GM21526 (cell line): ENCODE data around the gene SLC2A8.

Experiments used
- ATAC-seq: cut with Tn5 transposase; IDR thresholded peaks from one replicate; pipeline ENCODE4 v1.9.1; 2021; ENCODE audit warnings: moderate library complexity; ENCODE audit not compliant: unreplicated experiment, low FRiP score

The SLC2A8 gene

DNA sequence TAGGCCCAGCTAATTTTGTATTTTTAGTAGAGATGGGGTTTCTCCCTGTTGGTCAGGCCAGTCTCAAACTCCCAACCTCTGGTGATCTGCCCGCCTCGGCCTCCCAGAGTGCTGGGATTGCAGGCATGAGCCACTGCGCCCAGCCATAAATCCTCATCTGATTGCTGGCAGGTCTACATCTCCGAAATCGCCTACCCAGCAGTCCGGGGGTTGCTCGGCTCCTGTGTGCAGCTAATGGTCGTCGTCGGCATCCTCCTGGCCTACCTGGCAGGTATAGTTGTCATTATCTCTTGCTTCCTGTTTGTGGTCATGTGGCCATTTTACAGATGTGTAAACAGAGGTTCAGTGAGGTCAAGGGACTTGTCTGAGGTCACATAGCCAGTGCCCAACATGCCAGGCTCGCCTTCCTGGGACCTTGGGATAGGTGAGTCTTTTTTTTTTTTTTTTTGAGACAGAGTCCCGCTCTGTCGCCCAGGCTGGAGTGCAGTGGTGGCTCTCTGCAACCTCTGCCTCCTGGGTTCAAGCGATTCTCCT, 2.8 kb downstream of the SLC2A8 start:
- ATAC-seq = no peak

DNA sequence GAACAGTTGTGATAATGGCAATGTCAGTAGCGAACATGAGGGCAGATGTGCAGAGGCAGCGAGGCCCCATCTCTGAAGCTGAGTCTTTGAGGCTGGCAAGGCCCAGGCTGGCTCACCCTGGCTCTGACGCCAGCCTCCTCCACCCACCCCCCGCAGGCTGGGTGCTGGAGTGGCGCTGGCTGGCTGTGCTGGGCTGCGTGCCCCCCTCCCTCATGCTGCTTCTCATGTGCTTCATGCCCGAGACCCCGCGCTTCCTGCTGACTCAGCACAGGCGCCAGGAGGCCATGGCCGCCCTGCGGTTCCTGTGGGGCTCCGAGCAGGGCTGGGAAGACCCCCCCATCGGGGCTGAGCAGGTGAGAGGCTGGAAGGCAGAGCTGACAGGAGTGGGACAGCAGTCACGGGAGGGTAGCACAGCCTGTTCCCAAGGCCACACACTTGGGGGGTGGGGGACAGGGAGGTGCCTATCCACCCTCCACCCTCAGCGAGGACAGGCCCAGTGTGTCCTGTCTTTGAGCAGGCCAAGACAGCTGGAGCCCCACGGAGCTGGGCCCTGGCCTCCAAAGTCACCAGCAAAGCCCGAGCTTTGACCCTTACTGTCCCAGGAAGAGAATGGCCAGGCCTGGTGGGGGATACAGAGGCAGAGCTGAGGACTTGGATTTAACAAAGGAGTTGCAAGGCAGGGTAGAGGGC, 5.6 kb downstream of the SLC2A8 start:
- no peak for ATAC-seq

DNA sequence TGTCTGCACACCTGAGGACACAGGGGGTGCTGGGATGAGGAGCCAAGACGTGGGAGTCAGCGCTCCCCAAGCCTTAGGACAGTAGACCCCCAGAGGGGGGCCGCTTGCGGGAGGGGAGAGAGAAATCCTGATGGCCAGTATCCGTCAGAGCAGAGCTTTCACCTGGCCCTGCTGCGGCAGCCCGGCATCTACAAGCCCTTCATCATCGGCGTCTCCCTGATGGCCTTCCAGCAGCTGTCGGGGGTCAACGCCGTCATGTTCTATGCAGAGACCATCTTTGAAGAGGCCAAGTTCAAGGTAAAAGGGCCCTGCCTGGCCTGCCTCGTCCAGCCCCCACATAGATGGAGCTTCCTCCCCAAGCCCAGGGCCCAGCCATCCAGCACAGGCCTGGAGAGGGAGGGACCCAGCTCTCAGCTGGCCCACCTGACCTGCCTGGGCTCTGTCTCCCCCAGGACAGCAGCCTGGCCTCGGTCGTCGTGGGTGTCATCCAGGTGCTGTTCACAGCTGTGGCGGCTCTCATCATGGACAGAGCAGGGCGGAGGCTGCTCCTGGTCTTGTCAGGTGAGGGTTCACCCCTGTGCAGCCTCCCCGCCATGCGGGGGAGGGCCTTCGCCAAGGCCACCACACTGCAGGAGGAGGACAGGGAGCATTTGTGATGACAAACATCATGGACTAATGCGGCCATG, 6.7 kb downstream of the SLC2A8 start:
- no peak for ATAC-seq

DNA sequence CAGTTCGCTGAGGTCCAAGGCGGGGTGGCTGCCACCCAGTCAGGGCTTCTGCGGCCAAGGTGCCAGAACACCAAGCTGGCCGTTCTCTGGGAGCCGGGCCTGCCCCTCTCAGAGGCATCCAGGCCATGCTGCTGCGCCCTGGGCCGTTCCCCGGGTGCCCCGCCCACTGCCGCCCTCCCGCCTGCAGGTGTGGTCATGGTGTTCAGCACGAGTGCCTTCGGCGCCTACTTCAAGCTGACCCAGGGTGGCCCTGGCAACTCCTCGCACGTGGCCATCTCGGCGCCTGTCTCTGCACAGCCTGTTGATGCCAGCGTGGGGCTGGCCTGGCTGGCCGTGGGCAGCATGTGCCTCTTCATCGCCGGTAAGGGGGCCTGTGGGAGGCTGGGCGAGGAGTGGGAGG, 7.7 kb downstream of the SLC2A8 start:
- ATAC-seq = no peak

DNA sequence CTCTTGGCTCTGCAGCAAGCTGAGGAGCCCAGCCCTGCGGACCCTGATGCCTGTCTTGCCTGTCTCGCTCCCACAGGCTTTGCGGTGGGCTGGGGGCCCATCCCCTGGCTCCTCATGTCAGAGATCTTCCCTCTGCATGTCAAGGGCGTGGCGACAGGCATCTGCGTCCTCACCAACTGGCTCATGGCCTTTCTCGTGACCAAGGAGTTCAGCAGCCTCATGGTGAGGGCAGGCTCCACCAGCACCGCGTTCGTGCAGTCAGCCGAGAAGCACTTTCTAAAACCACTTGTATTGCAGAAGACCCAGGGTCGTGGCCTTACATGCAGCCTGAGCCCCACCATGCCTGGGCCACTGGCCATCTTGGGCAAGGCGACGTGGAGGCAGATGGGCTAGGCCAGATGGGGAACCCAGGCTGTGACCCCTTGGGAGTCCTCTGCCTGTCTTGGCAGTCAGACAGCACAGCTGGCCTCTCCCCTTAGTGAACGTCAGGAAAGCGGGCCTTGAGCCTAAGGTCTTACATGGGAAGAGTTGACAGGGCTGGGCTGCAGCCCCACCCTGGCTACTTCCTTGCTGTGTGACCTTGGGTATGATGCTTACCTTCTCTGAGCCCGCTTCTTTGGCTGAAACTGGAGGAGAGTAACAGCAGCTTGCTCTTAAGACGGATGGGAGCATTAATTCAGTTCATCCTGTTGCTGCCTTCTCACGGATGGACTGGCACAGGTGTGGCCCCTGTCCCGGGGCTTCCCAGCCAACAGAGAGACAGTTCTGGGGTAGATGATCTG, 8.6 kb downstream of the SLC2A8 start:
- ATAC-seq = no peak

DNA sequence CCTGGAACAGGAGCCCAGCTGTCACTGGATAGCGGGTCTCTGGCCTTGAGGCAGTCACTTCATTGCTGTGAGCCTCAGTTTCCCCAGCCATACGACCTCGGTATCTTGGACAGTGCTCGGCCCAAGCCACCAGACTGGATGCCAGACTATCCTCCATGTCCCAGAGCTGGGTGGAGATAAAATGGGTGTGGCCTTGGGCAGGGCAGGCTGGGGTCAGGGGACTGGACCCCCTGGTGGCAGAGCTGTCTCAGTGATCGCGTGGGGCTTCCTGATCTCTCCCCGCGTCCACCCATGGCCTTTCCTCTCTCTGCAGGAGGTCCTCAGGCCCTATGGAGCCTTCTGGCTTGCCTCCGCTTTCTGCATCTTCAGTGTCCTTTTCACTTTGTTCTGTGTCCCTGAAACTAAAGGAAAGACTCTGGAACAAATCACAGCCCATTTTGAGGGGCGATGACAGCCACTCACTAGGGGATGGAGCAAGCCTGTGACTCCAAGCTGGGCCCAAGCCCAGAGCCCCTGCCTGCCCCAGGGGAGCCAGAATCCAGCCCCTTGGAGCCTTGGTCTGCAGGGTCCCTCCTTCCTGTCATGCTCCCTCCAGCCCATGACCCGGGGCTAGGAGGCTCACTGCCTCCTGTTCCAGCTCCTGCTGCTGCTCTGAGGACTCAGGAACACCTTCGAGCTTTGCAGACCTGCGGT, 10.0 kb downstream of the SLC2A8 start:
- no peak for ATAC-seq

DNA sequence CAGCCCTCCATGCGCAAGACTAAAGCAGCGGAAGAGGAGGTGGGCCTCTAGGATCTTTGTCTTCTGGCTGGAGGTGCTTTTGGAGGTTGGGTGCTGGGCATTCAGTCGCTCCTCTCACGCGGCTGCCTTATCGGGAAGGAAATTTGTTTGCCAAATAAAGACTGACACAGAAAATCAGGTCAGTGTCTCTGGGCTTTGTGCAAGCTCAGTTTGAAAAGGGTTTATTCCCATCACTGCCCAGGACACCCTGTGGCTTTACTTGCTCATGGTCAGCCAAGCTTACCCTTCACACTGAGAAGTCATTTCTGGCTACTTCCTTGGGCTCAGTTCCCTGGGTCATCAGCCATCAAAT, 10.5 kb downstream of the SLC2A8 start:
- no peak for ATAC-seq

DNA sequence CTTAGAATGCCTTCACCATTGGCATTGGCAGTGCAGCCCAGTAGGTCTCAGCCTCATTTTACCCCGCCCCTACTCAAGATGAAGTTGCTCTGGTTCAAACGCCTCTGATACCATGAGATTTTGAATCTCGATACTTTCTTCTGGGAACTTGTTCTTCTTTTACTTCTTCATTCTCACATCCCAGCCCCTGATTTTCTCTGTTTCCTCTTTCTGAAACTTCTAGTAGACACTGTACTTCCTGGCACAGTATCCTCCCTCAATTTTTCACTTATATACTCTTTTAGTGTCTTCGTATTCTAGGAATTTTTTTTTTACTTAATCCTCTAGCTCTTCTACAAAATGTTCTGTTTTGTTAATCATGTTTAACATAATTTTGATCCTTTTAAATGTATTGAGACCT, 14.2 kb downstream of the SLC2A8 start:
- no peak for ATAC-seq

DNA sequence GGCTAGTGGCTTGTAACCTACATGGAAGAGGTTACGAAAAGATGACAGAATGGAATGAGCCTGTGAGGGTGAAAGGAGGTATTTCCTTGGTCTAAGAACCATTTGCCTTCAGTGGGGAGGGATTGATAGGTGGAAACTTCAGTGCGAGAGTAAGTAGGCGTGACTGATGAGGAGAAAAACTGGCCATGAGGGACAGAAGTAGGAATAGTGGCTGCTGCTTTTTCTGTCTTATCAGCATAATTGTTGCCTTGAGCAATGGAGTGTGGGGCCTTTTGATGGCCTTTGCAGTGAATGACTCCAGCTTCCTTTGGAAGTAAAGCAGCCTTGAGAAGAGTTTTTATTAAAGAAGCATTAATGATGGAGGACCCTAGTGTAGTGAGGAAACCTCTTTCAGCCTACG, 18.2 kb downstream of the SLC2A8 start:
- ATAC-seq = no peak

DNA sequence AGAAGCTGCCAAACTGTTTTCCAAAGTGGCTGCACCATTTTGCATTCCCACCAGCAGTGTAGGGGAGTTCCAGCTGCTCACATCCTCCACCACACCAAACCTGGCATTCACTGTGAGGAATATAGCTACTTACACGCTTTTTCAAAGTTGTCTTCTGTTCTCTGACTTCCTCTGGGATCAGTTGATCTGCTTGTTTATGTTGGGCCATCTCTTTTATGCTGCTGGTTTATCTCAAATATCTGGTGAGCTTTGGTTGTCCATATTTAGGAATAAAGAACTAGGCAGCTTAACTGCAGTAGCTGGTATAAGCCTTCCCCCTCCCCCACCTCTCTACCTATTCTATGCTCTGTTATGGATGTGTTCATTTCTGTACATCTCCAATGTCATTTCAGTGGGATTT, 18.7 kb downstream of the SLC2A8 start:
- ATAC-seq = no peak

DNA sequence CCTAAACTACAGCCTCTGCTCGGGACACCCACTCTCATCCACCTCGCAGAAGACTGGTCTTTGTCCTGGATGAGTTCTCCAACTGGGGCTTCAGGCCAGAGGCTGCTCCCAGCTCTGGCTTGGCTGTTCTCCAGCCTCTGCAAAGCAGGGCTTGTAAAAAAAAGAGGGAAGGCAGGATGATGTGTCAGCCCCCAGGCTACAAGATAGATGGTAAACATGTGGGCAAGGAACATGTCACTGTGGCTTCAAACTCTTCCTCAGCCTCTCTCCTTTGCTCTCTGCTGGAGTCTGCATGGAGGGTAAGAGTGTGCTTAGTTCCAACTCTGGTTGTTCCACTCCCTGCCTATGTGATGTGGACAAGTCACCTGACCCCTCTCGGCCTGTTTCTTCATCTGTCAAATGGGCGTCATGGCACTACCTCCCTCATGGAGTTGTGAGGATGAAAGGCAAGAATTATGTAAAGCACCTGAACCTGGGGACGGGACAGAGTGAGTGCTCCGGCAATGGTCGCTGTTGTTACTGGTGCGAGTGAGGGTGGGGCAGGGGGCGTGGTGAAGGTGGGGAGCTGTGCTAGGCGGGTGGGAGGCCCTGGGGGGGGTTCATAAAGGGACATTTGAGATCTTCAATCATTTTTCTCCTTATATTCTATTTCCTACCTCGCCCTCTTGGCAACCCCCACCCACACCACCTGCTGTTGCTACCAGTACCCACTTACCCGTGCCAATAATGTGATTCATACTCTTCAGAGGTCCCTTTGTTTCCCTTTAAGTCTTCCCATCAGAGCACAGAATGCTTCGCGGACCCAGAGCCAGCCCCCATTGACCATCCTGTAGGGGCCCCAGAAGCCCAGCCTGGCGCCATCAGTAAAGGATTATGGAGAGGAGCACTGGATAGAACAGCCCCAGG, 20.4 kb downstream of the SLC2A8 start:
- no peak for ATAC-seq

DNA sequence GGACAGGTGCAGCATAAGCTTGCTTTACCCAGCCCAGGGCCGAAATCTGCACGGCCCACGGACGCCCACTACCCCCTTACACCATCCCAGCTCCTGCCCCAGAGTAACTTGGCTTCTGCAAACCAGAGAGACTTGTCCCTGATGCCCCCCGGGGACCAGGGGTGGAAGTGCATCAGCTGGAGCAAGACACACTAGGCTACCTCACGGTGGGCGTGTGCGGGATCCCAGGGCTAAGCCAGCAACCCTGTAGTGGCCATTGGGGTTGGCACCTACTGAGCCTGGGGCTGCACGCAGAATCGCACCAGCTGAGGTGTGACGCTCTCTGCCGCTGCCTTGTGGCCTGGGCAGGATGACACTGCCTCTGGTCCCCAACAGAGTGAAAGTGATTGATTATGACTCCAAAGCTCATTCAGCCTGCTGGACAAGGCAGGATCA, 21.1 kb downstream of the SLC2A8 start:
- no peak for ATAC-seq

DNA sequence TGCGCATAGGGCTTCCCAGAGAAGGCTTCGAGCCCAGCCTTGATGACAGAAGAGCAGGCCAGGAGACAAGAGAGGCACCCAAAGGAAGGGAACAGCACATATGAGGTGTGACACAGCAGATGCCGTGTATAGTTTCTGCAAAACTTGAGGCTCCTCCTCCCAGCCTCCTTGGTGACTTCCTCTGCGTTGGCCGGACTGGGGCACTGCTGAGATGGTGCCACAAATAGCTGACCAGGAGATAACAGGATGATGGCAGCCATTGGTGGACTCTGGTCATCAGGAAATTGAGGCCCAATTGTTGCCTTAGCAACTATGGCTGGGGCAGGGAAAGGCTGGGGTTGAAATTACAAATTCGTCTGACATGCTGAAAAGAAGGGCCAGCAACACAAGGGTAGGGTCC, 22.4 kb downstream of the SLC2A8 start:
- ATAC-seq = no peak

DNA sequence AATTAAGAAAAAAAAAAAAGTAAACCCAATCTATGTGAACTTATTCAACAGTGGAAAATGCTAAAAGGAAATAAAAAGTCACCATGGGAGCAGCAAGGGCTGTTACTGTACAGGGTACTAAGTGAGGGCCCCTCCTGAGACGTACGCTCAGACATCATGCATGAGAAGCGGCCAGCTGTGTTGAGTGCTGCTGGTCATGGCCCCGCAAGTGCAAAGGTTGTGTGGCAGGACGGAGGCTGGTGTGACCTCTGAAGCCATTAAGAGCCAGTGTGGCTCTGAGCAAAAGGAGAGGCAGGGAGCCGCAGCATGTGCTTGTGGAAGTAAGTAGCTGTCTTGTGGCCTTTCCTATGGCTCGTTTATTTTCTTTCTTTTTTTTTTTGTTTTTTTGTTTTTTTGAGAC, 24.1 kb downstream of the SLC2A8 start:
- ATAC-seq = no peak

DNA sequence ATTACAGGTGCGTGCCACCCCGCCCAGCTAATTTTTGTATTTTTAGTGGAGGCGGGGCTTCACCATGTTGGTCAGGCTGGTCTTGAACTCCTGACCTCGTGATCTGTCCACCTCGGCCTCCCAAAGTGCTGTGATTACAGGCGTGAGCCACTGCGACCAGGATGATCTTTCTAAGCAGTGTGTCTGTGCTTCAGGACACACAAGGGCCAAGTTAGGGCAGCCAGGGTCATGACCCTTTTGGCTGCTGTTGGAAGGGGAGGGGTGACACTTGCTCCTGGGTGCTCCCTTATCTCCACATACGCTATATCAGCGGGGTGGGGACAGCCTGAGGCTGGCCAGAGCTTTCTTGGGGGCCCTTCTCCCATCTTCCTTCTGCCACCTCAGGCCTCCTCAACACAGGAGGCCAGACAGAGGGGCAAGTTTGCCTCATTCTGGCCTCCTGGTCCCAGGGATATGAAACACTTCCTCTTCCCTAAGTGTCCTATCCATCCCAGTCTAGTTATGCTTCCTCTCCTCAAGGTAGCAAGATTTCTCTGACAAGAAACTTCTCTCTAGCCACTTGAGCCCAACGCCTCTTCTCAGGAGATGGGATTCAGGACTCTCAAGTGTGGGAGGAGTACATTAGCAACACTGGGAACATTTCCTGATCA, 25.3 kb downstream of the SLC2A8 start:
- ATAC-seq = no peak

DNA sequence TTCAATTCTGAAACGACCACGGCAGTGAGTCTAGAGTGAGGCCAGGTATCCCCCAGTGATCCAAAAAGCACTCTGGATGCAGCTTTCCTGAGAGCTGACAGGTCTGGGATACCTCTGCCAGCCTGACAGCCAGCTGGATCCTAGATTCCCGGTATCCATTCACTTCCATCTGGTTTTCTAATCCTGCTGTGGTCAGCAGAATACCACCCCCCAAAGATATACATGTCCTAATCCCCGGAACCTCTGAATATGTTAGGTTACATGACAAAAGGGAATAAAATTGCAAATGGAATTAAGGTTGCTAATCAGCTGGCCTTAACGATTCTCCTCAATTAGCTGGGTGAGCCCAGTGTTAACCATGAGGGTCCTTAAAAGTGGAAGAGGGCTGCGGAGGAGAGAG, 25.8 kb downstream of the SLC2A8 start:
- ATAC-seq = no peak

DNA sequence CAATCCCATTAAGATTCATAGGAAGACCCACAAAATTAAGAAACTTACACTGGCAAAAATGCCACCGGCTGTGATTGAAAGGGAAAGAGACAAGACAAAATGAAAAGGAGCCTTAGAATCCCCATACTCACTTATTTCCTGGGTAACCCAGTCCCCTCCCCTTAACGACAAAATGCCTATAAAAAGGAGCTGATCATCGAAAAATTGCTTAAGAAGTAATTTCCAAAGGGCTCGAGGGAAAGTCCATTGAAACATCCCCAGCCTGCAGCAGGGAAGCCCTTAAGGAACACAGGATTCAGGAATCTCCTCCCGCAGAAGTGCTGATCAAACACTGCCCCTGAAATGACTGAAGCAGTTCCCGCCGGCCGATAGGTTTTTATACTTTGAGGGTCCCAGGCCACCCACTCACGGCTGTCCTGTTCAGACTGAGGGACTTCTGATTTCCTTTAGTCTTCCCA, 26.5 kb downstream of the SLC2A8 start:
- ATAC-seq = no peak

DNA sequence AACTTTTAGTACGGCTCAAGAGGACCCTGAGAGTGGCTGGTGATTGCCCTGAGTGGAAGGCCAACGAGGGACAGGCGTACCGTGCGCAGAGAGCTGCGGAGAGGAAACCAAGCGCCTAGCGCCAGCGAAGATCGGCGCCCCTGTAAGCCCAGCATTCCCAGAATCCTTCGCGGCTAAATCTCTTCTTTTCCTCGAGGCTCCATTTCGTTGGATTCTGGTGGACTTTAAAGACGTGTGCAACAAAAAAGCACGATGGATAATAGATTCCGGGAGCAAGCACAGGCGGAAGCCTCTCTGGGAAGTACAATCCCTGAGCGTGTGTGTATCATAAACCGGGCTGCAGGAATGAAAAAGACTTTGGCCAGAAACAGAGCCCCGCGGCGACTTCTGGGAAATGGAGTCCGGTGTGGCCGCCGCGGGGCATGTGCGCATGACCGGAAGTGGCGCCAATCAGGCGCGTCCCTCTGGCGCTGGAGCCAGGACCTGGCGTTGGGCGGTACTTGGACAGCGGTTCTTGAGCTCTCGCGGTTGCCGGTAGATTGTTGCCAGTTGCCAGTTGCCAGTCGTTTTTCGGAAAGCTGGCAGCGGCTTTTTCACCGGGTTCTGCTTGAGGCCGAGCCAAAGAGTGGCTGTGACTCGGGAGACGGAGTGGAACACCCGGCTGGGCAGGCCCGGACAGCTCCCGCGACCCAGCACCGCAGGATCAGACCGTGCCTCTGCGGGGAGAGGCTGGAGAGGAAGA, 27.1 kb downstream of the SLC2A8 start, which contains the start of gene ZNF79:
TSS of gene ZNF79 (plus strand) at position 449 of the 742 bp plus-strand sequence. CDS start 406 bp downstream, outside the sequence.
- ATAC-seq = peak; percentile 75

DNA sequence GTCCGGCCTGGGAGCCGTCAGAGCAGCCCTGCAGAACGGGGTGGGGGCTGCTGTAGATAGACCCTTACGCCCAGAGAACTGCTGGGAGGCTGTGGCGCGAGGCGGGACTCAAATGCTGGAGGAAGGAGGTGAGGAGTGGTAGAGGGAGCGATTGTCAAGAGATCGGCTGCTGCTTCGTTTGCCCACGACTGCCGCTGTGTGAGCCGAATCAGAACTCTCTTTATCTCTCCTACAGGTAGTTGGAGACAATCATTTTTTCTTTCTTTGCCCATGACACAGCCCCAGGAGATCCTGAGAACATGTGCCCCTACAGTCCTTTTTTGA, 27.7 kb downstream of the SLC2A8 start:
- peak; percentile 12 for ATAC-seq
